ENCODE results near the gene DNAJC10. TPM values are rescaled to one million over a fixed set of nuclear protein-coding genes. Genes with fewer than 3 reads are reported as not detected.

DNAJC10 gene
- polyA plus RNA-seq, 1 donor (not counting 4 experiments of a cell fraction or from before 2014, with no cell fraction given) = 92.6 TPM

GRCh38 chr2:182824056-182824766 lies 108.2 kb downstream of the DNAJC10 start:
- dilution Hi-C loops (cut with MboI; ENCODE audit: extremely low pct_ligation_motif_present, low sequenced_read_pairs) = no loop called here
- no peak for FAIRE-seq

GRCh38 chr2:182824767-182825158 lies 108.7 kb downstream of the DNAJC10 start:
- Histone ChIP-seq H3K9me3 (ENCODE audit: control insufficient read depth, low read depth, low read length) (no peaks in the 10 kb centered on the region), H3K9ac (ENCODE audit: control insufficient read depth, extremely low read depth, insufficient read depth, low read length) (no peak overlapping the region), H3K27me3 (ENCODE audit: control insufficient read depth, extremely low read depth, insufficient read depth, low read length) (no peaks in the 10 kb centered on the region), H3K4me1 (ENCODE audit: control insufficient read depth, extremely low read depth, insufficient read depth, low read length) (no peaks in the 10 kb centered on the region), H3K4me3 (ENCODE audit: control insufficient read depth in 2 of 3, extremely low read depth in 1 of 3, insufficient read depth in 2 of 3, low read depth in 1 of 3, low read length in 3 of 3) (no peak overlapping the region), H4K20me1 (ENCODE audit: control insufficient read depth, extremely low read depth, insufficient read depth, low read length) (no peaks in the 10 kb centered on the region), H3K9me1 (ENCODE audit: control insufficient read depth, extremely low read depth, insufficient read depth, low read length) (no peaks in the 10 kb centered on the region), H2AFZ (ENCODE audit: control insufficient read depth, low read length) (no peak overlapping the region), H3K4me2 (ENCODE audit: control insufficient read depth, extremely low read depth, insufficient read depth, low read depth, low read length) (no peak overlapping the region), H3K79me2 (ENCODE audit: control insufficient read depth, insufficient read depth, low read length) (no peaks in the 10 kb centered on the region), H3K36me3 (ENCODE audit: control insufficient read depth in 2 of 2, extremely low read depth in 1 of 2, insufficient read depth in 2 of 2, low read length in 2 of 2) (no peaks in the 10 kb centered on the region), H3K27ac (ENCODE audit: control insufficient read depth, insufficient read depth, low read length) (no peak overlapping the region)
- DNase-seq (ENCODE audit: low read depth, low spot score) = no peak
- TF ChIP-seq EZH2 (IDR thresholded peaks at IDR 0.05; ENCODE audit: low read length) (no peak), CTCF (optimal IDR thresholded peaks at IDR 0.05 in 1 of 3, IDR thresholded peaks at IDR 0.05 in 1 of 3, conservative IDR thresholded peaks at IDR 0.05 in 1 of 3; ENCODE audit: extremely low read depth in 1 of 3, insufficient read depth in 2 of 3, low read length in 3 of 3) (no peak)
- dilution Hi-C loops (cut with MboI; ENCODE audit: extremely low pct_ligation_motif_present, low sequenced_read_pairs) = no loop called here
- FAIRE-seq = no peak

More at GRCh38 chr2:182824056-182824766, 108.2 kb downstream of the DNAJC10 start:
- H3K36me3 ChIP-seq (ENCODE audit: control insufficient read depth in 2 of 2, extremely low read depth in 1 of 2, insufficient read depth in 2 of 2, low read length in 2 of 2) = no peaks in the 10 kb centered on the region
- H3K27me3 ChIP-seq (ENCODE audit: control insufficient read depth, extremely low read depth, insufficient read depth, low read length) = no peaks in the 10 kb centered on the region
- H3K79me2 ChIP-seq (ENCODE audit: control insufficient read depth, insufficient read depth, low read length) = no peaks in the 10 kb centered on the region
- H3K4me2 ChIP-seq (ENCODE audit: control insufficient read depth, extremely low read depth, insufficient read depth, low read depth, low read length) = no peak overlapping the region
- no peaks in the 10 kb centered on the region for H3K9me1 ChIP-seq (ENCODE audit: control insufficient read depth, extremely low read depth, insufficient read depth, low read length)
- H2AFZ ChIP-seq (ENCODE audit: control insufficient read depth, low read length) = no peak overlapping the region
- no peak overlapping the region for H3K9ac ChIP-seq (ENCODE audit: control insufficient read depth, extremely low read depth, insufficient read depth, low read length)
- H3K4me3 ChIP-seq (ENCODE audit: control insufficient read depth in 2 of 3, extremely low read depth in 1 of 3, insufficient read depth in 2 of 3, low read depth in 1 of 3, low read length in 3 of 3) = no peak overlapping the region
- H4K20me1 ChIP-seq (ENCODE audit: control insufficient read depth, extremely low read depth, insufficient read depth, low read length) = no peaks in the 10 kb centered on the region
- H3K27ac ChIP-seq (ENCODE audit: control insufficient read depth, insufficient read depth, low read length) = no peak overlapping the region
- no peaks in the 10 kb centered on the region for H3K4me1 ChIP-seq (ENCODE audit: control insufficient read depth, extremely low read depth, insufficient read depth, low read length)
- H3K9me3 ChIP-seq (ENCODE audit: control insufficient read depth, low read depth, low read length) = no peaks in the 10 kb centered on the region
- TF ChIP-seq EZH2 (IDR thresholded peaks at IDR 0.05; ENCODE audit: low read length) = no peak
- no peak for TF ChIP-seq CTCF (optimal IDR thresholded peaks at IDR 0.05 in 1 of 3, IDR thresholded peaks at IDR 0.05 in 1 of 3, conservative IDR thresholded peaks at IDR 0.05 in 1 of 3; ENCODE audit: extremely low read depth in 1 of 3, insufficient read depth in 2 of 3, low read length in 3 of 3)
- no peak for DNase-seq (ENCODE audit: low read depth, low spot score)
